GM23248 (cell line): Measurements from ENCODE around the gene MED15. TPM values are rescaled to one million over a fixed set of nuclear protein-coding genes. Genes with fewer than 3 reads are reported as not detected.
A peak's percentile ranks its signal among the peaks of the same experiment; 100 is the strongest.

Experiments used
- DNase-seq: peaks from one replicate; pipeline ENCODE4 v3.0.0-alpha.2; 2015
- H2AFZ ChIP-seq: fragments of 200-600 bp; sonication (generic); 2 replicates; pipeline ENCODE4 v1.6.1; 2016; ENCODE audit warnings: antibody characterized with exemption
- H3F3A ChIP-seq: fragments of 200-600 bp; sonication (generic); 2 replicates; pipeline ENCODE4 v1.6.1; 2016; ENCODE audit warnings: mild to moderate bottlenecking, antibody characterized with exemption, mixed run types; ENCODE audit not compliant: insufficient read depth
- H3K27ac ChIP-seq: fragments of 200-600 bp; sonication (generic); 2 replicates; pipeline ENCODE4 v1.5.1; 2016; ENCODE audit warnings: mild to moderate bottlenecking
- H3K27me3 ChIP-seq: fragments of 200-600 bp; sonication (generic); replicated peaks from 2 replicates; pipeline ENCODE4 v1.6.1; 2016; ENCODE audit warnings: mild to moderate bottlenecking; ENCODE audit not compliant: insufficient read depth
- H3K36me3 ChIP-seq: fragments of 200-600 bp; sonication (generic); 2 replicates; pipeline ENCODE4 v1.6.1; 2016; ENCODE audit warnings: low read depth, mild to moderate bottlenecking
- H3K4me1 ChIP-seq: fragments of 200-600 bp; sonication (generic); 2 replicates; pipeline ENCODE4 v1.6.1; 2016; ENCODE audit warnings: mild to moderate bottlenecking; ENCODE audit not compliant: insufficient read depth
- H3K4me2 ChIP-seq: fragments of 200-600 bp; sonication (generic); one replicate; pipeline ENCODE4 v1.6.1; 2016; ENCODE audit warnings: mild to moderate bottlenecking; ENCODE audit not compliant: unreplicated experiment
- H3K4me3 ChIP-seq: fragments of 200-600 bp; sonication (generic); 2 replicates; pipeline ENCODE4 v1.5.1; 2016; ENCODE audit warnings: mild to moderate bottlenecking
- H3K79me2 ChIP-seq: fragments of 200-600 bp; sonication (generic); 2 replicates; pipeline ENCODE4 v1.6.1; 2016; ENCODE audit warnings: mild to moderate bottlenecking; ENCODE audit not compliant: insufficient read depth
- H3K9ac ChIP-seq: fragments of 200-600 bp; sonication (generic); 2 replicates; pipeline ENCODE4 v1.6.1; 2016; ENCODE audit warnings: mild to moderate bottlenecking
- H3K9me2 ChIP-seq: fragments of 200-600 bp; sonication (generic); 2 replicates; pipeline ENCODE4 v1.6.1; 2016; ENCODE audit warnings: mixed run types, mild to moderate bottlenecking, moderate library complexity; ENCODE audit not compliant: insufficient read depth
- H3K9me3 ChIP-seq: fragments of 200-600 bp; sonication (generic); one replicate; pipeline ENCODE4 v1.6.1; 2017; ENCODE audit warnings: low read depth
- H4K20me1 ChIP-seq: fragments of 200-600 bp; sonication (generic); 2 replicates; pipeline ENCODE4 v1.6.0; 2016; ENCODE audit not compliant: insufficient read depth
- EZH2 ChIP-seq: fragments of 200-600 bp; sonication (generic); IDR thresholded peaks from 2 replicates; pipeline ENCODE4 v1.6.1; 2018; ENCODE audit warnings: antibody characterized with exemption, mild to moderate bottlenecking; ENCODE audit not compliant: insufficient read depth, poor library complexity, severe bottlenecking
- EZH2phosphoT487 ChIP-seq: fragments of 200-600 bp; sonication (generic); IDR thresholded peaks from 2 replicates; pipeline ENCODE4 v1.6.1; 2018; ENCODE audit warnings: antibody characterized with exemption, moderate library complexity, mild to moderate bottlenecking, low read depth; ENCODE audit not compliant: insufficient read depth
- WGBS, 2 experiments: methylation state at CpG; one replicate each; pipeline ENCODE4 v1.1.6; 2015 to 2017; ENCODE audit warnings: low lambda C conversion rate in 2 of 2, low coverage in 1 of 2; ENCODE audit errors: missing lambda C conversion rate in 2 of 2; 5-methylcytosine and 5-hydroxymethylcytosine counted together
- in situ Hi-C: fragments of 300-500 bp; cut with MboI; formaldehyde crosslinking; loops from 2 replicates; pipeline ENCODE4 v1.15.0; 2020
- polyA plus RNA-seq: library from polyadenylated mRNA; unstranded; fragments of >200 nt; fragmentation: Nextera tagmentation; extraction: Ambion mirVana; gene quantifications from 2 replicates; pipeline ENCODE4 v1.2.1, GENCODE V29; 2016
- total RNA-seq: library from RNA; depleted of rRNA; stranded (reverse); fragments of >200 nt; shearing (Covaris generic); gene quantifications from 2 replicates; pipeline ENCODE4 v1.2.3, GENCODE V29; 2014

MED15 gene
- total and polyA plus RNA-seq, 2 experiments from 2014 or later: 40.2 to 69.7 TPM

DNA sequence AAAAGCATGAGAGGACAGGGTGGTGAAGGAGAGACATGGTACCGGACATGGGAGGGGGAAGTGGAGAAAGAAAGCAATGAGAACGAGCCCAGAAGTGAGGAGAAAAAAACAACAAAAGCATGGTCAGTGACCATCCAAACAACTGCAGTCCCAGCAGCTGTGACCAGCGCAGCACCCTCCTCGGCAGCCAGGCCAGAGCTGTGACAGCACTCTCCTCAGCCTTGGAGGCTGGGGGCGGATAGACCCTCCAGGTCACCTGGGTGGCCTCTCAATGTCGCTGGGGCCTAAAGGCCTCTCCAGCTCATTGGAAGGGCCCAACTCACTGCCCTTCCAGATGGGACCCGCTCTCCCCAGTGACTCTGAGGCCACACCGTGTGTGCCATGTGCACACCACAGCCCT, 103.3 kb downstream of the MED15 start:
- Histone ChIP-seq H3K4me3 (no peak overlapping the region), H3K9ac (no peak overlapping the region), H3K9me2 (no peaks in the 10 kb centered on the region), H3K9me3 (no peaks in the 10 kb centered on the region), H3K79me2 (no peaks in the 10 kb centered on the region), H3K36me3 (no peaks in the 10 kb centered on the region), H4K20me1 (no peaks in the 10 kb centered on the region), H3K4me2 (no peak overlapping the region), H3F3A (no peaks in the 10 kb centered on the region), H2AFZ (no peak overlapping the region), H3K4me1 (no peaks in the 10 kb centered on the region), H3K27ac (no peak overlapping the region), H3K27me3 (0 out of 2 replicates have a peak, but pooled peaks cover 5% of the 10 kb centered on the region)
- in situ Hi-C loops: no loop called here
- no peak for DNase-seq
- WGBS, 2 experiments: 81 to 84% methylated on average over 8 of the region's 8 CpGs
- no peak for TF ChIP-seq EZH2phosphoT487
- no peak for TF ChIP-seq EZH2

DNA sequence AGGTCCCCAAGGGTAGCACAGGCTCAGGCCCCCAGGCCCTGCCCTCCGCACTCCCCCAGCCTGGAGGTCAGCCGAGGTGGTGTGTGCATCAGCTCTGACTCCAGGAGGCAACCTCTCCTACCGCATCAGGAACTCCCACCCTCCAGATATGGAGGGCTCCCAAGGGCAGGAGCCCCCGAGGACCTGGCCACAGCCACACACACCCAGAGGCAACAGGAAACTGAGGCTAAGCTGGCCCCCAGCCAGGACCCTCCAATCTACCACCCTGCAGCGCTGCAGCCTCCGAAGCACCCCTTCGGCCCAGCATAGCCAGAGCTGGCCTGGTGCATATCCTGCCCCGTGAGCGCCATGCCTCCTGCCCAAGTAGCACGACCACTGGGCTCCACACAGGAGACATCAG, 104.0 kb downstream of the MED15 start:
- TF ChIP-seq EZH2 (no peak), EZH2phosphoT487 (no peak)
- WGBS, 2 experiments: 79 to 84% methylated on average over 10 of the region's 10 CpGs
- no peak overlapping the region for H3K27ac ChIP-seq
- H3K4me3 ChIP-seq: no peak overlapping the region
- H3K4me2 ChIP-seq: no peak overlapping the region
- no peak for DNase-seq
- no peak overlapping the region for H2AFZ ChIP-seq
- H3K36me3 ChIP-seq: no peaks in the 10 kb centered on the region
- H3K79me2 ChIP-seq: no peaks in the 10 kb centered on the region
- no peak overlapping the region for H3K9ac ChIP-seq
- H3K4me1 ChIP-seq: no peaks in the 10 kb centered on the region
- no peaks in the 10 kb centered on the region for H3F3A ChIP-seq
- H3K27me3 ChIP-seq: 0 out of 2 replicates have a peak, but pooled peaks cover 5% of the 10 kb centered on the region
- H4K20me1 ChIP-seq: no peaks in the 10 kb centered on the region
- in situ Hi-C loops: no loop called here
- no peaks in the 10 kb centered on the region for H3K9me3 ChIP-seq
- H3K9me2 ChIP-seq: no peaks in the 10 kb centered on the region

DNA sequence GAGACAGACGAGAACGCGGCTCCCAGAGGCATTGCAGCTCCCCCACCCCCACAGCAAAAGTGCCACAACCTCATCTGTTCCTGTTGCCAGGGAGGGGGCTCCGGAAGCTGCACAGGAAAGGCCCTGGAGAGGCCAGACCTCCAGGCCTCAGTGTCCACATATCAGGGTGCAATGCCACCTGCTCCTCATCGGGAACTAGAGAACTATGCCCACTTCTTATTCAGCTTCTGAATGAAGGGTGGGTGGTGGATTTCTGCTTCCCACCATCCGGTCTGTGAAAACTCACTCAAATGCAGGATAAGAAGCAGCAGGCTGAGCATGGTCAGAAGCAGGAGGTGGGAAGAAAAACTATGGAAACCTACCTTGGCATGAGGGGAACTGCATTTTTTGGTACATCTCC, 105.9 kb downstream of the MED15 start:
- no peaks in the 10 kb centered on the region for H3K36me3 ChIP-seq
- no peaks in the 10 kb centered on the region for H3K9me3 ChIP-seq
- no peak overlapping the region for H3K4me3 ChIP-seq
- no peaks in the 10 kb centered on the region for H3K79me2 ChIP-seq
- no peak overlapping the region for H3K4me2 ChIP-seq
- 0 out of 2 replicates have a peak, but pooled peaks cover 5% of the 10 kb centered on the region for H3K27me3 ChIP-seq
- no peaks in the 10 kb centered on the region for H3K4me1 ChIP-seq
- no peak for TF ChIP-seq EZH2phosphoT487
- no peak for TF ChIP-seq EZH2
- H3F3A ChIP-seq: no peaks in the 10 kb centered on the region
- in situ Hi-C loops: no loop called here
- H3K9me2 ChIP-seq: no peaks in the 10 kb centered on the region
- 86 to 91% methylated on average over 6 of the region's 6 CpGs for WGBS, 2 experiments
- no peak overlapping the region for H3K27ac ChIP-seq
- no peak overlapping the region for H3K9ac ChIP-seq
- H2AFZ ChIP-seq: no peak overlapping the region
- no peak for DNase-seq
- H4K20me1 ChIP-seq: no peaks in the 10 kb centered on the region

DNA sequence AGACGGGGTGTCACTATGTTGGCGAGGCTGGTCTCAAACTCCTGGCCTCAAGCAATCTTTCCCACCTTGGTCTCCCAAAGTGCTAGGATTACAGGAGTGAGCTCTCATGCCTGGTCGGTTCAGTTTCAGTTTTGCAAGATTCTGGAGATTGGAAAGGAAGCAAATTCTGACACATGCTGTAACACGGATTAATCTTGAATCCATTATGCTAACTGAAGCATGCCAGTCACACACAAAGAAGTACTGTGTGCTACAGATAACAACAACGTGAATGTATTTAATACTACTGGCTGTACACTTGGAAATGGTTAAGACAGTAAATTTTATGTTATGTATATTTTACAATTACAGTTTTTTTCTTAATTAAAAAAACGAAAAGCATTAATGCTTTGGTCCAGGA, 107.6 kb downstream of the MED15 start:
- peak; percentile 31 for DNase-seq
- Histone ChIP-seq H3K79me2 (no peaks in the 10 kb centered on the region), H3K9ac (no peak overlapping the region), H4K20me1 (no peaks in the 10 kb centered on the region), H3K4me3 (peak overlapping the region; percentile 31), H3K27me3 (0 out of 2 replicates have a peak, but pooled peaks cover 5% of the 10 kb centered on the region), H3K4me1 (no peaks in the 10 kb centered on the region), H3K9me3 (no peaks in the 10 kb centered on the region), H3K9me2 (no peaks in the 10 kb centered on the region), H3K36me3 (no peaks in the 10 kb centered on the region), H3K4me2 (peak overlapping the region; percentile 58), H2AFZ (no peak overlapping the region), H3F3A (no peaks in the 10 kb centered on the region), H3K27ac (no peak overlapping the region)
- 3 to 7% methylated on average over 6 of the region's 6 CpGs for WGBS, 2 experiments
- in situ Hi-C loops: no loop called here
- no peak for TF ChIP-seq EZH2
- TF ChIP-seq EZH2phosphoT487: no peak
